Panc1 (cell line): ENCODE data around the gene MYO6. TPM values are rescaled to one million over a fixed set of nuclear protein-coding genes. Genes with fewer than 3 reads are reported as not detected.

Experiments
- ATAC-seq: fragments of 200-7000 bp; cut with Tn5 transposase; 2 replicates; pipeline ENCODE4 v1.9.1; 2020; ENCODE audit warnings: mild to moderate bottlenecking, moderate library complexity
- BruUV-seq: library from RNA; stranded (reverse); fragments of 400-500 nt; replicated peaks from 2 replicates; lab custom pipeline; 2021; lab: Mats Ljungman, UMichigan
- CTCF ChIA-PET: fragments of 300-600 bp; sonication (Branson Sonifier 250); formaldehyde crosslinking; loops from one replicate; lab custom pipeline; 2022; ENCODE audit warnings: antibody characterized with exemption; lab: Charles Lee
- POLR2A ChIA-PET: fragments of 300-600 bp; sonication (Branson Sonifier 250); formaldehyde crosslinking; loops from one replicate; lab custom pipeline; 2022; ENCODE audit warnings: antibody characterized with exemption; lab: Charles Lee
- DNase-seq: peaks from one replicate; pipeline ENCODE4 v3.0.0-alpha.2; 2010; ENCODE audit warnings: low read depth, low spot score
- H3K27ac ChIP-seq: 2 replicates; pipeline ENCODE4 v1.5.1; 2011; ENCODE audit warnings: mild to moderate bottlenecking, low read length, inconsistent platforms
- H3K27me3 ChIP-seq: fragments of 200-500 bp; sonication (Bioruptor generic); 2 replicates; pipeline ENCODE4 v1.6.0; 2014; ENCODE audit warnings: low read length, inconsistent platforms; ENCODE audit not compliant: control insufficient read depth, insufficient read depth
- H3K36me3 ChIP-seq: fragments of 200-500 bp; sonication (Bioruptor generic); 2 replicates; pipeline ENCODE4 v1.5.1; 2014; ENCODE audit warnings: inconsistent platforms, mild to moderate bottlenecking, low read length, moderate library complexity; ENCODE audit not compliant: control insufficient read depth, insufficient read depth
- H3K4me1 ChIP-seq: 2 replicates; pipeline ENCODE4 v1.5.1; 2011; ENCODE audit warnings: inconsistent platforms, mild to moderate bottlenecking, low read length, moderate library complexity; ENCODE audit not compliant: control insufficient read depth, insufficient read depth
- H3K4me3 ChIP-seq, 2 experiments: 2 replicates each; pipeline ENCODE4 v1.5.1; 2011 to 2012; ENCODE audit warnings: low read depth in 2 of 2, low read length in 2 of 2, mild to moderate bottlenecking in 2 of 2, inconsistent platforms in 1 of 2, moderate library complexity in 1 of 2
- H3K9me3 ChIP-seq: fragments of 200-500 bp; sonication (Bioruptor generic); 2 replicates; pipeline ENCODE4 v1.5.1; 2014; ENCODE audit warnings: low read depth, mild to moderate bottlenecking, inconsistent platforms, low read length, moderate library complexity; ENCODE audit not compliant: control insufficient read depth, insufficient read depth
- POLR2AphosphoS5 ChIP-seq: IDR thresholded peaks from 2 replicates; pipeline ENCODE4 v1.6.1; 2012; ENCODE audit warnings: mild to moderate bottlenecking, low read depth, low read length, moderate library complexity
- SIN3A ChIP-seq: IDR thresholded peaks from 2 replicates; pipeline ENCODE4 v1.6.1; 2012; ENCODE audit warnings: low read depth, mild to moderate bottlenecking, low read length, moderate library complexity, borderline replicate concordance; ENCODE audit not compliant: insufficient read depth
- TCF7L2 ChIP-seq: IDR thresholded peaks from 2 replicates; pipeline ENCODE4 v1.6.1; 2011; ENCODE audit warnings: mild to moderate bottlenecking, low read depth, low read length, inconsistent platforms
- in situ Hi-C: cut with HindIII; loops from 2 replicates; pipeline ENCODE4 v1.10.0; 2016; ENCODE audit warnings: low sequenced_read_pairs, low pct_unique_long_range_greater_than_20kb
- intact Hi-C: fragments of 100-400 bp; cut with micrococcal nuclease; formaldehyde crosslinking; loops from one replicate; pipeline ENCODE4 v1.10.0; 2022; ENCODE audit not compliant: unreplicated experiment
- total RNA-seq: library from RNA; stranded (reverse); gene quantifications from one replicate; pipeline ENCODE4 v1.2.1, GENCODE V29; 2021; ENCODE audit not compliant: unreplicated experiment
- TF ChIP-seq, protein P1 (sequence below): fragments of 450-650 bp; IDR thresholded peaks from 2 replicates; pipeline ENCODE4 v1.5.1; 2017; ENCODE audit warnings: mild to moderate bottlenecking
- TF ChIP-seq, protein P2 (sequence below), 2 experiments: IDR thresholded peaks; 2 replicates each; pipeline ENCODE4 v1.6.1; 2011 to 2012; ENCODE audit warnings: low read depth in 2 of 2, control low read depth in 1 of 2, low read length in 1 of 2, mild to moderate bottlenecking in 1 of 2, moderate library complexity in 1 of 2; ENCODE audit not compliant: insufficient read depth in 1 of 2

Gene MYO6
- total RNA-seq, 1 experiment from 2014 or later, result 52.3 TPM

DNA sequence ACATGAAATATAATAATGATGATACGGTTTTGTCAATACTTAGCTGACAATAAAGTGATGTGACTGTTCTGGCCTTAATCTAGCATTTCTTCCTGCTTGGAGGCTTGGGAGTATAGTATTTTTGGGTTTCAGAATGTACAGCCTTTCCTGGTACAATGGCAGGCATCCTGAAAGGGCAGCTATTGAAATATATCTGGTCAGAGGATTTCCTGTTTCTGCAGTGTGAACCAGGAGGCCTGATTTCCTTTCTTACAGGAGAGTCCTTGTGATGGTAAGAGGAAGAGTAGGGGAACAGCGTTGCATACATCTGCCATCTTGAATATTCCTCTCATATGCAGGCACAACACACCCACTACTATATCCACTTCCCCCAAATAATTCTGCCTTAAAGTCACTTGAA, 93.7 kb downstream of the MYO6 start:
- no peak for ATAC-seq
- Histone ChIP-seq H3K36me3 (peaks cover 6% of the 10 kb centered on the region; the same call in 1 of the 2 replicates), H3K4me3 (no peak overlapping the region), H3K4me1 (no peaks in the 10 kb centered on the region), H3K27ac (no peak overlapping the region), H3K27me3 (no peaks in the 10 kb centered on the region), H3K9me3 (no peaks in the 10 kb centered on the region)
- ChIA-PET POLR2A (no interaction called here), CTCF (no interaction called here)
- no TSS peak for BruUV-seq
- no peak for DNase-seq
- in situ Hi-C loops (no loop called here), intact Hi-C loops (no loop called here)
- TF ChIP-seq, protein P1, sequence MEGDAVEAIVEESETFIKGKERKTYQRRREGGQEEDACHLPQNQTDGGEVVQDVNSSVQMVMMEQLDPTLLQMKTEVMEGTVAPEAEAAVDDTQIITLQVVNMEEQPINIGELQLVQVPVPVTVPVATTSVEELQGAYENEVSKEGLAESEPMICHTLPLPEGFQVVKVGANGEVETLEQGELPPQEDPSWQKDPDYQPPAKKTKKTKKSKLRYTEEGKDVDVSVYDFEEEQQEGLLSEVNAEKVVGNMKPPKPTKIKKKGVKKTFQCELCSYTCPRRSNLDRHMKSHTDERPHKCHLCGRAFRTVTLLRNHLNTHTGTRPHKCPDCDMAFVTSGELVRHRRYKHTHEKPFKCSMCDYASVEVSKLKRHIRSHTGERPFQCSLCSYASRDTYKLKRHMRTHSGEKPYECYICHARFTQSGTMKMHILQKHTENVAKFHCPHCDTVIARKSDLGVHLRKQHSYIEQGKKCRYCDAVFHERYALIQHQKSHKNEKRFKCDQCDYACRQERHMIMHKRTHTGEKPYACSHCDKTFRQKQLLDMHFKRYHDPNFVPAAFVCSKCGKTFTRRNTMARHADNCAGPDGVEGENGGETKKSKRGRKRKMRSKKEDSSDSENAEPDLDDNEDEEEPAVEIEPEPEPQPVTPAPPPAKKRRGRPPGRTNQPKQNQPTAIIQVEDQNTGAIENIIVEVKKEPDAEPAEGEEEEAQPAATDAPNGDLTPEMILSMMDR, result no peak
- no peak for TF ChIP-seq TCF7L2
- no peak for TF ChIP-seq SIN3A
- TF ChIP-seq, protein P2, sequence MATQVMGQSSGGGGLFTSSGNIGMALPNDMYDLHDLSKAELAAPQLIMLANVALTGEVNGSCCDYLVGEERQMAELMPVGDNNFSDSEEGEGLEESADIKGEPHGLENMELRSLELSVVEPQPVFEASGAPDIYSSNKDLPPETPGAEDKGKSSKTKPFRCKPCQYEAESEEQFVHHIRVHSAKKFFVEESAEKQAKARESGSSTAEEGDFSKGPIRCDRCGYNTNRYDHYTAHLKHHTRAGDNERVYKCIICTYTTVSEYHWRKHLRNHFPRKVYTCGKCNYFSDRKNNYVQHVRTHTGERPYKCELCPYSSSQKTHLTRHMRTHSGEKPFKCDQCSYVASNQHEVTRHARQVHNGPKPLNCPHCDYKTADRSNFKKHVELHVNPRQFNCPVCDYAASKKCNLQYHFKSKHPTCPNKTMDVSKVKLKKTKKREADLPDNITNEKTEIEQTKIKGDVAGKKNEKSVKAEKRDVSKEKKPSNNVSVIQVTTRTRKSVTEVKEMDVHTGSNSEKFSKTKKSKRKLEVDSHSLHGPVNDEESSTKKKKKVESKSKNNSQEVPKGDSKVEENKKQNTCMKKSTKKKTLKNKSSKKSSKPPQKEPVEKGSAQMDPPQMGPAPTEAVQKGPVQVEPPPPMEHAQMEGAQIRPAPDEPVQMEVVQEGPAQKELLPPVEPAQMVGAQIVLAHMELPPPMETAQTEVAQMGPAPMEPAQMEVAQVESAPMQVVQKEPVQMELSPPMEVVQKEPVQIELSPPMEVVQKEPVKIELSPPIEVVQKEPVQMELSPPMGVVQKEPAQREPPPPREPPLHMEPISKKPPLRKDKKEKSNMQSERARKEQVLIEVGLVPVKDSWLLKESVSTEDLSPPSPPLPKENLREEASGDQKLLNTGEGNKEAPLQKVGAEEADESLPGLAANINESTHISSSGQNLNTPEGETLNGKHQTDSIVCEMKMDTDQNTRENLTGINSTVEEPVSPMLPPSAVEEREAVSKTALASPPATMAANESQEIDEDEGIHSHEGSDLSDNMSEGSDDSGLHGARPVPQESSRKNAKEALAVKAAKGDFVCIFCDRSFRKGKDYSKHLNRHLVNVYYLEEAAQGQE (IDR thresholded peaks at IDR 0.05; ENCODE audit: insufficient read depth in 1 of 2, low read depth in 2 of 2, low read length in 1 of 2), result no peak
- TF ChIP-seq POLR2AphosphoS5, result no peak

DNA sequence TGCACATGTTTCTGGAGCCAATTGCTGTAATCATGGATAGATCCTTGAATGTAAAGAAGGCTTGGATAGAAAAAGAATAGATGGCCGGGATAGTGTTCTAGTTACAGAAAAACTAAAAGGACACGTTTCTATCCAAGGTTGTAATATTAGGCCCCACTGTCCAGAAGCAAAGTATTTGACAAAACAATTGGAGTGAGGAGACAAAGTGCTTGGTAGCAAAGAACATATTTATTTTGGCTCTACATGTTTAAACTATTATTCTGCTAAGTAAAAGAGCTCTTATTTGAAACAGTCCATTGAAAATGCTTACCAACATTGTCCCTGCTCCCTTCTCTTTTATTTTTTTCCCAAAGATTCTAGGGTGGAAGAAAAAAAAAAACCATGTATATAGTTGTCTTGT, 94.4 kb downstream of the MYO6 start:
- Histone ChIP-seq H3K4me1 (no peaks in the 10 kb centered on the region; the same call in 1 of the 2 replicates), H3K4me3 (no peak overlapping the region), H3K27me3 (no peaks in the 10 kb centered on the region), H3K9me3 (no peaks in the 10 kb centered on the region), H3K36me3 (peaks cover 6% of the 10 kb centered on the region; the same call in 1 of the 2 replicates), H3K27ac (no peak overlapping the region)
- no peak for DNase-seq
- ATAC-seq, result no peak
- ChIA-PET POLR2A (interaction anchor here (0.5 kb wide), 1 partner anchor 38 kb away, joined by 3 read pairs; no protein-coding TSS in a partner anchor), CTCF (no interaction called here)
- BruUV-seq, result no TSS peak
- intact Hi-C loops (no loop called here), in situ Hi-C loops (no loop called here)
- TF ChIP-seq, protein P1, result no peak
- TF ChIP-seq SIN3A (no peak), TCF7L2 (no peak), POLR2AphosphoS5 (no peak)
- TF ChIP-seq, protein P2 (IDR thresholded peaks at IDR 0.05; ENCODE audit: insufficient read depth in 1 of 2, low read depth in 2 of 2, low read length in 1 of 2), result no peak
